MM.1S (cell line): ENCODE measurements around the gene CFAP61.

Source experiments
- CTCF ChIP-seq: fragments of 300-600 bp; sonication (generic); IDR thresholded peaks from 2 replicates; pipeline ENCODE4 v1.5.1; 2016; ENCODE audit warnings: antibody characterized with exemption, low read length, mixed read lengths
- EZH2 ChIP-seq: fragments of 300-600 bp; sonication (generic); optimal IDR thresholded peaks from 2 replicates; pipeline ENCODE3; 2017; ENCODE audit warnings: low read depth, mild to moderate bottlenecking, antibody characterized with exemption, low read length, mixed read lengths
- EZH2phosphoT487 ChIP-seq: fragments of 300-600 bp; sonication (generic); IDR thresholded peaks from 2 replicates; pipeline ENCODE4 v1.6.1; 2018; ENCODE audit warnings: antibody characterized with exemption, low read length

GRCh38 chr20:20227013-20227571, 174.8 kb downstream of the CFAP61 start:
- no peak for TF ChIP-seq CTCF
- no peak for TF ChIP-seq EZH2phosphoT487
- no peak for TF ChIP-seq EZH2
